ENCODE data around the gene CHST1.

Gene CHST1

DNA sequence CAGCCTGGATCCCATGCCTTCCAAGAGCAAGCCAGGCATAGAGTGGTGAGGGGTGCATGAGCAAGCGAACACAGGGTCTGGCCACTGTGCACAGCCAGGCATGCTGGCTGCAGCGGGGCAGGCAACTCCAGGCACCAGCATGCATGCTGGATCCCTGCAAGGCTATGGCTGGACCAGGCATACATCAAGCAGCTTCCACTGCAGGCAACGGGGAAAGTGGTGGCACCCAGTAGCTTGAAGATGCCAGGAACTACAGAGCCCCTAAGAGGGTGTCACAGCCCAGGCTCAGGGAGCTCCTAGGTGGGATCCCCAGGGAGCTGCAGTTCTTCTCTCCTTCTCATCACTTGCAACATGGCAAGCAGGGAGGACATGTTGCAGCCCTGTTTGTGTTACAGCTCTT is 45.2 kb downstream of the CHST1 start:
- no peak for DNase-seq (ENCODE audit: extremely low read depth, low read depth)
- TF ChIP-seq, protein P1, sequence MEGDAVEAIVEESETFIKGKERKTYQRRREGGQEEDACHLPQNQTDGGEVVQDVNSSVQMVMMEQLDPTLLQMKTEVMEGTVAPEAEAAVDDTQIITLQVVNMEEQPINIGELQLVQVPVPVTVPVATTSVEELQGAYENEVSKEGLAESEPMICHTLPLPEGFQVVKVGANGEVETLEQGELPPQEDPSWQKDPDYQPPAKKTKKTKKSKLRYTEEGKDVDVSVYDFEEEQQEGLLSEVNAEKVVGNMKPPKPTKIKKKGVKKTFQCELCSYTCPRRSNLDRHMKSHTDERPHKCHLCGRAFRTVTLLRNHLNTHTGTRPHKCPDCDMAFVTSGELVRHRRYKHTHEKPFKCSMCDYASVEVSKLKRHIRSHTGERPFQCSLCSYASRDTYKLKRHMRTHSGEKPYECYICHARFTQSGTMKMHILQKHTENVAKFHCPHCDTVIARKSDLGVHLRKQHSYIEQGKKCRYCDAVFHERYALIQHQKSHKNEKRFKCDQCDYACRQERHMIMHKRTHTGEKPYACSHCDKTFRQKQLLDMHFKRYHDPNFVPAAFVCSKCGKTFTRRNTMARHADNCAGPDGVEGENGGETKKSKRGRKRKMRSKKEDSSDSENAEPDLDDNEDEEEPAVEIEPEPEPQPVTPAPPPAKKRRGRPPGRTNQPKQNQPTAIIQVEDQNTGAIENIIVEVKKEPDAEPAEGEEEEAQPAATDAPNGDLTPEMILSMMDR (IDR thresholded peaks at IDR 0.05; ENCODE audit: low read depth, low read length): no peak

DNA sequence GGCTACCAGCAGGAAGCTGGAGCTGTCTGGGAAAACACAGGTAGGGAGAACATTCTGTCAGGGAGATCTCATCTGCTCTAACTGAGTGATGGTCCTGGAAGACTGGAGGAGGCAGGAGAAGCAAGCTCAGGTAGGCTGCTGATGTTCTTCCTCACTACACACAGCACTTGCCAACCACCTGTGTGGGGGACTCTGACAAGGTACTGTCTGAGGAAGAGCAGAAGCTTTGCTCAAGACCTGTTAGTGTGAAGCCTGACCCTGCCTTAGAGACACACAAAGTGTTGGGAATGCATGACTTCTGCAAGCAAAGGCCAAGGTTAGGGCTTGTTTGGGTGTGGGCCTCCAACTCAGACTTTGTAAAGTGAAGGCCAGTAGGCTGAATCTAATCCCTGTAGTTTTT is 46.5 kb downstream of the CHST1 start:
- TF ChIP-seq, protein P1 (IDR thresholded peaks at IDR 0.05; ENCODE audit: low read depth, low read length): no peak
- no peak for DNase-seq (ENCODE audit: extremely low read depth, low read depth)

DNA sequence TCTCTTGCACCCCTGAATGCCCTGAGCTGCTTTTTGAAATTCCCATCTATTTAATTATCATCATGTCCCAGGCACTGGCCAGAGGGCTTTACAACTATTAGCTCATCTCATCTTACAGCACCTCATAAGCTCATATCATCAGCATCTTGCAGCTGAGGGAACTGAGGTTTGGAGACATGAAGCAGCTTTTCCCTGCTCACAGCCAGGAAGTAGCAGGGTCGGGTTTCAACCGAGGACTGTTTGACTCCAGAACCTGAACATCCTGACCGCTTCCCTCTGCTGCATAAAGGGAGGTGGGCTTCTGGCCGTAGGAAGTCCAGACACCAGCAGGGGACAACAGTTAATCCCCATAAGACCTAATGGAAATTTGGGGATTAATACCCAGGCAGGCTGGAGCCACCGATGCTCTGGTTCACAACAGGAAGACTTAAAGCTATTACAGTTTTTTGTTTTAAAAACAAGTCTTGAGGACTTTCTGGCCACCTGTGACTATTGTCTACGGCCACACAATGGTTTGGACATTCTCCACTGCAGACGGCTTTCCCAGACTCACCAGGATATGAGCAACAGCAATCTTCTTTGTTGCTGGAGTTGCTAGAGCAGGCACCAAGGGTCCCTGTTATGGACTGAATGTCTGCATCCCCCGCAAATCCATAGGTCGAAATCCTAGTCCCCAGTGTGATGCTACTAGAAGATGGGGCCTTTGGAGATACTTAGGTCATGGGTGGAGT is 47.4 kb downstream of the CHST1 start:
- no peak for DNase-seq (ENCODE audit: extremely low read depth, low read depth)
- TF ChIP-seq, protein P1 (IDR thresholded peaks at IDR 0.05; ENCODE audit: low read depth, low read length): no peak

DNA sequence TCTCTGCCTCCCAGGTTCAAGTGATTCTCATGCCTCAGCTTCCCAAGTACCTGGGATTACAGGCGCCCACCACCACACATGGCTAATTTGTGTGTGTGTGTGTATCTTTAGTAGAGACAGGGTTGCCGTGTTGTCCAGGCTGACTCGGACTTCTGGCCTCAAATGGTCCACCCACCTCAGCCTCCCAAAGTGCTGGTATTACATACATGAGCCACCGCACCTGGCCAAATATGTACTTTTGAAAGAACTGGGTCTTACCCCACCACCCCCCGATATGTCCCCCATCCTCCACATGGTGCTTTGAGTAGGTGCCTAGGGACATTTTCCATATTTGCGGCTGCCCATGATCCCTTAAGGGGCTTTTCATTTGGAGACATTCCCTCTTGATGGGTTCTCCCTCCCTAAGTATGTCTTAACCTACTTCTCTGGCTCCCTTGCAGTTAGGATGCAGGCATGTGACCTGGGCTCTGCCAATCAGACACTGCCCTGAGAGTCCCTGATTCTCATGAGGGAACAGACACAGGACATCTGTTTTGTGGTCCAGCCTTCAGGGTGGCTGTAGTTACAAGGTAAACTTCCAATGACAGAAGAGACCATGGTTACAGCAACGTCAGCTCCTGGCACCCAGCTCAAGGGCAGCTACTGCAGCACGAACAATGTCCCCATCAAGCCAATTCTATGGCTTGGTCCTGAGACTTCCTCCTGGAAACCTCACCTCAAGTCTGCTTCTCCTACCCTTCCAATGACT is 48.4 kb downstream of the CHST1 start:
- no peak for DNase-seq (ENCODE audit: extremely low read depth, low read depth)
- TF ChIP-seq, protein P1 (IDR thresholded peaks at IDR 0.05; ENCODE audit: low read depth, low read length): no peak

DNA sequence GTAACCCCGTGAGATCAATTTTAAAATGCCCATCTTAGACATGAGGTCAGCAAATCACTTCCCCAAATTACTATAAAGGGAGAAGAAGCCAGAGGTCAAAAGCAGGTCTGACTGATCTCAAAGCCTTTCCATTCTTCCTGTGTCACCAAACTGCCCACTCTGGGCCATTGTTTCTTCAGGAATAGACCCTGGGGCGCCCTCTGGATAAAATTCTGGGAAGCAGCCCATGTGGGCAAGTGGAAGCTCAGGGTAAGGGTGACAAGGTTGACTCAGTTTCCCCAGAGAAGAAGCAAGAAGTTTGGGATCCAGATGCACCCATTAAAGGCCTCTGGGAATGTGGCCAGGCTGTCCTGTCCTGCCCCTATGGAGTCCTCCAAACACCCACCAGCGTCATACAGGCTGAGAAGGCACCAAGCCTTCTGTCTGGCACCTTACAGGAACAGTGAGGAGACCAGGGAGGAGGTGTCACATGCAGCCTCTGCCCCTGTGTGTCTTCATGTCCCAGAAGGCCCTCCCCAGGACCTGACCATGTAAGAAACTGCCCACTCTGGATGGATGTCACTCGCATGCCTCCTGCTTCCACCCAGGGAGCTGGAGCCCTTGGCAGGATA is 50.1 kb downstream of the CHST1 start:
- no peak for DNase-seq (ENCODE audit: extremely low read depth, low read depth)
- TF ChIP-seq, protein P1 (IDR thresholded peaks at IDR 0.05; ENCODE audit: low read depth, low read length): no peak

DNA sequence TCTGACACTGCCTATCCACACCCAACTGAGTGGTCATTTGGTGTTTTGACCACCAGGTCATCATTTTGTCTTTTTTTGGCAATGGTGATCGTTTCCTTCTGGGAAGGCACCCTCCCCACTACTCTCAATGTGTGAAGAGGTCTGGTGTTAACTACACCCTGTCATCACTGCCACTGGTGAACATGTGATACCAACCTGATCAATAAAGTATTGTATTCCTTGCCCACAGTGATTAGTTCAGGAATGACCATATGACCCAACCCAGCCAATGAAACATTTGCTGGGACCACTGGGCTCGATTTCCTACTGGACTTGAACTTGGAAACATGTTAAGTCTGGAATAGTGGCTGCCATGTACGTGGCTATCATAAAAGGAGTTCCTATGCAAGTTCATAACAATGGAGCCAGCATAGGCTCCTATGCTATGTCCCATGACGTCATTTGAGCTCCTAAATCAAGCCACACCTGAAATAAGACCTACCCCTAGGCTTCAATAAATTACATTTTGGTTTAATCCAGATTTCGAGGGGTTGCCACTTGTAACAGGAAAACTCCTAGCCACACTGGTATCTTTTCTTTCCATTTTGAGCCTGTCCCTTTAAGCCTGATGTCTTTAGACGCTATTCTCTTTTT is 51.1 kb downstream of the CHST1 start:
- TF ChIP-seq, protein P1 (IDR thresholded peaks at IDR 0.05; ENCODE audit: low read depth, low read length): no peak
- no peak for DNase-seq (ENCODE audit: extremely low read depth, low read depth)
